GM12891 (cell line): ENCODE data around the gene MAPK4.

Experiments used
- POLR2A ChIP-seq: IDR thresholded peaks from 2 replicates; pipeline ENCODE4 v1.6.1; 2011; ENCODE audit warnings: low read depth, low read length, control low read depth
- POLR2AphosphoS5 ChIP-seq: IDR thresholded peaks from 2 replicates; pipeline ENCODE4 v1.6.1; 2011; ENCODE audit warnings: low read depth, low read length, control low read depth
- TAF1 ChIP-seq: IDR thresholded peaks from 2 replicates; pipeline ENCODE4 v1.6.1; 2011; ENCODE audit warnings: low read depth, low read length, control low read depth

GRCh38 chr18:50638016-50638883 lies 78.4 kb downstream of the MAPK4 start:
- TF ChIP-seq POLR2AphosphoS5 (no peak), POLR2A (no peak), TAF1 (no peak)
